Loucy (cell line): ENCODE data around the gene BLTP3B.

ENCODE experiments used
- H2AFZ ChIP-seq: fragments of 200-600 bp; sonication (generic); 2 replicates; pipeline ENCODE4 v1.6.0; 2016; ENCODE audit warnings: antibody characterized with exemption, mild to moderate bottlenecking, low read length, moderate library complexity
- H3F3A ChIP-seq: fragments of 200-600 bp; 2 replicates; pipeline ENCODE4 v1.6.0; 2016; ENCODE audit warnings: antibody characterized with exemption, low read depth, mild to moderate bottlenecking
- H3K27me3 ChIP-seq: fragments of 200-600 bp; sonication (generic); 2 replicates; pipeline ENCODE4 v1.6.1; 2014; ENCODE audit warnings: low read length, mild to moderate bottlenecking; ENCODE audit not compliant: insufficient read depth, poor library complexity, severe bottlenecking
- H3K36me3 ChIP-seq: fragments of 200-600 bp; sonication (generic); 2 replicates; pipeline ENCODE4 v1.6.1; 2016; ENCODE audit warnings: low read length; ENCODE audit not compliant: insufficient read depth
- H3K4me1 ChIP-seq: fragments of 200-600 bp; sonication (generic); 2 replicates; pipeline ENCODE4 v1.5.1; 2014; ENCODE audit warnings: low read length, mild to moderate bottlenecking; ENCODE audit not compliant: insufficient read depth, poor library complexity, severe bottlenecking
- H3K4me2 ChIP-seq: fragments of 200-600 bp; sonication (generic); 2 replicates; pipeline ENCODE4 v1.6.0; 2014; ENCODE audit warnings: antibody characterized with exemption, low read length, low read depth, mild to moderate bottlenecking; ENCODE audit not compliant: poor library complexity, severe bottlenecking
- H3K4me3 ChIP-seq: fragments of 200-600 bp; sonication (generic); 2 replicates; pipeline ENCODE4 v1.5.1; 2014; ENCODE audit warnings: low read length, mild to moderate bottlenecking, mixed read lengths; ENCODE audit not compliant: poor library complexity, severe bottlenecking
- H3K79me2 ChIP-seq: fragments of 200-600 bp; sonication (generic); 2 replicates; pipeline ENCODE4 v1.6.1; 2014; ENCODE audit warnings: low read length; ENCODE audit not compliant: insufficient read depth
- H3K9ac ChIP-seq: fragments of 200-600 bp; sonication (generic); 2 replicates; pipeline ENCODE4 v1.6.0; 2014; ENCODE audit warnings: mild to moderate bottlenecking, low read depth, low read length, moderate library complexity; ENCODE audit not compliant: poor library complexity, severe bottlenecking
- H3K9me2 ChIP-seq: fragments of 200-600 bp; sonication (generic); replicated peaks from 2 replicates; pipeline ENCODE4 v1.6.1; 2016; ENCODE audit warnings: low read depth, low read length, mixed read lengths
- H3K9me3 ChIP-seq: fragments of 200-600 bp; sonication (generic); 2 replicates; pipeline ENCODE4 v1.6.1; 2014; ENCODE audit warnings: mild to moderate bottlenecking, antibody characterized with exemption, low read length, low read depth; ENCODE audit not compliant: insufficient read depth
- H4K20me1 ChIP-seq: fragments of 200-600 bp; sonication (generic); 2 replicates; pipeline ENCODE4 v1.6.0; 2014; ENCODE audit warnings: antibody characterized with exemption, low read length, mild to moderate bottlenecking; ENCODE audit not compliant: insufficient read depth, poor library complexity, severe bottlenecking
- CTCF ChIP-seq: fragments of 200-600 bp; sonication (generic); conservative IDR thresholded peaks from 2 replicates; pipeline ENCODE4 v1.5.1; 2014; ENCODE audit warnings: mild to moderate bottlenecking, antibody characterized with exemption, low read length
- EZH2phosphoT487 ChIP-seq: fragments of 200-600 bp; IDR thresholded peaks from 2 replicates; pipeline ENCODE4 v1.6.1; 2018; ENCODE audit warnings: antibody characterized with exemption, mild to moderate bottlenecking, moderate library complexity, borderline replicate concordance

Gene BLTP3B

DNA sequence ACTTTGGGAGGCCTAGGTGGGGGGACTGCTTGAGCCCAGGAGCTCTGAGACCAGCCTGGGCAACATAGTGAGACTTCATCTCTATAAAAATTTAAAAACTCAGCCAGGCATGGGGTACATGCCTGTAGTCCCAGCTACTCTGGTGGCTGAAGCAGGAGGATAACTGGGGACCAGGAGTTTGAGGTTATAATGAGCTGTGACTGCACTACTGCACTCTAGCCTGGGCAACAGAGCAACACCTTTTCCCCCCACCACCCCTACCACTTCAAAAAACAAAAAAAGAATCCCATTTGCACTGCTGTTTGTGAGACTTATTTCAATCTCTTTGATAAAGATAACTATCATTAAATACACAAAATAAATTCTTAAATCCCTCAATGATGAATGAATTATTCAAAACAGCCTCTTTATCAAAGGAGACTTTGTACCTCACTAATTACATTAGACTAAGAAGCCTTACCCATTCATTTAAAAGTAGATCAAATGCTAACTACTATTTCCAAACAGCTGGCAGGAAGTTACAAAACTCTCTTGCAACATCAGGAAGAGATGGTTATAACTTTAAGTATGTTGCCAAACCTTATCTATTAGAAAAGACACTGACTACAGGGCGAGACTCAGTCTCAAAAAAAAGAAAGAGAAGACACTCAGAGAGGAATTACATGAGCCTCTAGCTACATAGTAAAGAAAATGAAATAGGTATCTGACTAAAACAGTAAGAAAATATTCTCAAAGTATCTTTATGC lies 14.7 kb downstream of the BLTP3B start:
- H4K20me1 ChIP-seq, result peaks cover 8% of the 10 kb centered on the region
- peaks cover 42% of the 10 kb centered on the region for H3K79me2 ChIP-seq
- H3K4me2 ChIP-seq, result peak overlapping the region; percentile 39
- H3K9me3 ChIP-seq, result no peaks in the 10 kb centered on the region
- no peaks in the 10 kb centered on the region for H3K27me3 ChIP-seq
- H2AFZ ChIP-seq, result no peak overlapping the region
- peaks cover 16% of the 10 kb centered on the region for H3K4me1 ChIP-seq
- peak overlapping the region; percentile 9 for H3K4me3 ChIP-seq
- H3F3A ChIP-seq, result no peaks in the 10 kb centered on the region
- H3K36me3 ChIP-seq, result no peaks in the 10 kb centered on the region
- no peaks in the 10 kb centered on the region for H3K9me2 ChIP-seq
- TF ChIP-seq EZH2phosphoT487 (no peak), CTCF (no peak)
- H3K9ac ChIP-seq, result no peak overlapping the region

DNA sequence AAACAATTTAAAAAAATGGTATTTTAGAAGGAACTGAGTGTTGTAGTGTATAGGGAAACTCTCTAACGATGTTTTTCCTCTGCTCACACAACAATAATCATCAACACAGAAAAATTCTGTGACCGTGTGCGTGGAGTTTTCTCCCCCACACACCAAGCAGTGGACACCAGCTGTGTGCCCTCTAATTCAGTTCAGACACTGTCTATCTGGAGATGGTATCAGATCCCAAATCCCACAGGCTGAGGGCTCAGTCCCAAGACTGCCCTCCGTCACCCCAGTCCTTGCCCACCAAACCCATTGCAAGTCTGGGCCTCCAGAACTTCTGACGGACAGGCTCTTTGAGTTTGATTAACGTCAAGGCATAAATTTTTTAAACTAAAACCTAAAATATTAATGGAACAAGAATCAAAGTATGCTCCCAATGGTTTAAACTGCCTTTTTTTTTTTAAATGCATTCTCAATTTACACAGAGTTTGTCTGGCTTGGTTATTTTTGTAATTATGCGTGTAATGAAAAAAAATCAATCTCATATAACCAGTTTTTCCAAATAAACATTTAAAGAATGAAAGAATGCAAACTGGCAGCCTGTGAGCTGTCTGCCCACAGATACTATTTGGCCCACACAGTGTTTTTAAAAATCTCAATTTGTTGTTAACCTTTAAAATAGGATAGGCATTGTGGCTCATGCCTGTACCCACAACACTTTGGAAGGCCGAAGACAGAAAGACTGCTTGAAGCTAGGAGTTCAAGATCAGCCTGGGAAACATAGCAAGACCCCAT lies 19.2 kb downstream of the BLTP3B start:
- H3K79me2 ChIP-seq, result peaks cover 42% of the 10 kb centered on the region; the same call in 1 of the 2 replicates

DNA sequence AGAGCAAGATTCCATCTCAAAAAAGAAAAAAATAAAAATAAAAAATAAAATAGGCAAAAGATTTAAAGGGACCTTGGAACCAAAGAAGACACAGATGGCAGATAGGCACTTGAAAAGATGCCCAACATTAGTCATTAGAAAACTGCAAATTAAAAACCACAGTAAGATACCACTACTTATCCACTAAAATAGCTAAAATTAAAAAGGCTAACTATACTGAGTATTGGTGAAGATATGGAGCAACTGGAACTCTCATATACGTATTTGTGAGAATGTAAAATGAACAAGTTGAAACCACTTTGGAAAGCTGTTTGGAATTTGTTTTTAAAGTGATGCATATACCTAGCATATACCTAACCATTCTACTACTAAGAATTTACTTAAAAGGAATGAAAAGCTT lies 22.3 kb downstream of the BLTP3B start:
- Histone ChIP-seq H3K4me3 (no peak overlapping the region), H2AFZ (no peak overlapping the region), H3K27me3 (no peaks in the 10 kb centered on the region), H3K9me3 (0 out of 2 replicates have a peak, but pooled peaks cover 6% of the 10 kb centered on the region), H3K9ac (no peak overlapping the region), H3K9me2 (no peaks in the 10 kb centered on the region), H4K20me1 (no peaks in the 10 kb centered on the region), H3K36me3 (no peaks in the 10 kb centered on the region), H3F3A (no peaks in the 10 kb centered on the region), H3K79me2 (peaks cover 37% of the 10 kb centered on the region; the same call in 1 of the 2 replicates), H3K4me2 (no peak overlapping the region), H3K4me1 (no peaks in the 10 kb centered on the region)
- TF ChIP-seq EZH2phosphoT487, result no peak
- no peak for TF ChIP-seq CTCF

More for the DNA sequence above, 19.2 kb downstream of the BLTP3B start:
- Histone ChIP-seq H4K20me1 (peaks cover 6% of the 10 kb centered on the region), H3K4me1 (peaks cover 10% of the 10 kb centered on the region), H3K27me3 (no peaks in the 10 kb centered on the region), H3K9me2 (no peaks in the 10 kb centered on the region), H3K9ac (no peak overlapping the region), H3F3A (no peaks in the 10 kb centered on the region), H3K36me3 (no peaks in the 10 kb centered on the region), H3K4me2 (no peak overlapping the region), H3K9me3 (0 out of 2 replicates have a peak, but pooled peaks cover 6% of the 10 kb centered on the region), H3K4me3 (no peak overlapping the region), H2AFZ (no peak overlapping the region)
- TF ChIP-seq EZH2phosphoT487 (no peak), CTCF (no peak)
